HepG2 (cell line): ENCODE results near the gene ABCB6. TPM values are rescaled to one million over a fixed set of nuclear protein-coding genes. Genes with fewer than 3 reads are reported as not detected.
A peak's percentile ranks its signal among the peaks of the same experiment; 100 is the strongest.

Experiments
- ATAC-seq: fragments of 200-7000 bp; cut with Tn5 transposase; 3 replicates; pipeline ENCODE4 v1.9.1; 2020; ENCODE audit warnings: mild to moderate bottlenecking, moderate library complexity
- BruUV-seq: library from RNA; stranded (reverse); fragments of 400-500 nt; replicated peaks from 2 replicates; lab custom pipeline; 2021; lab: Mats Ljungman, UMichigan
- CTCF ChIA-PET: fragments of 300-600 bp; formaldehyde crosslinking; extraction: SDS; loops from one replicate; lab custom pipeline; 2021; ENCODE audit warnings: low total read pairs, inconsistent platforms, low intra/inter-chr PET ratio; lab: Yijun Ruan, JAX
- POLR2A ChIA-PET: fragments of 350-600 bp; sonication (Branson Sonifier 250); formaldehyde crosslinking; loops from one replicate; lab custom pipeline; 2020; ENCODE audit warnings: antibody characterized with exemption, inconsistent platforms; lab: Yijun Ruan, JAX
- DNase-seq: peaks from one replicate; pipeline ENCODE4 v3.0.0-alpha.2; 2015; ENCODE audit warnings: low spot score
- FAIRE-seq: peaks from 3 replicates; lab custom pipeline; 2011; peaks lifted over from hg19 to GRCh38; lab: Jason Lieb, UNC
- H2AFZ ChIP-seq: one replicate; pipeline ENCODE4 v1.6.1; 2011; ENCODE audit warnings: low read length, inconsistent platforms
- H3K27ac ChIP-seq: fragments of 300-600 bp; 3 replicates; pipeline ENCODE4 v1.8.0; 2011; ENCODE audit warnings: mixed run types, mild to moderate bottlenecking, mixed read lengths, low read length, inconsistent platforms; ENCODE audit not compliant: insufficient read depth; ENCODE audit errors: extremely low read length
- H3K27me3 ChIP-seq, 2 experiments: fragments of 200-600 bp in 1 of 2; 2 replicates in 1 of 2; 3 replicates in 1 of 2; pipeline versions ENCODE4 v1.6.0 to v1.8.0; 2011; ENCODE audit warnings: low read length in 2 of 2, mild to moderate bottlenecking in 2 of 2, moderate library complexity in 2 of 2, inconsistent platforms in 1 of 2; ENCODE audit not compliant: insufficient read depth in 2 of 2, control insufficient read depth in 1 of 2
- H3K36me3 ChIP-seq, 2 experiments: fragments of 200-600 bp in 1 of 2; replicated peaks in 1 of 2; 2 replicates in 1 of 2; 3 replicates in 1 of 2; pipeline versions ENCODE4 v1.5.1 to v1.8.0; 2011; ENCODE audit warnings: low read length in 2 of 2, inconsistent platforms in 1 of 2; ENCODE audit not compliant: insufficient read depth in 2 of 2, control insufficient read depth in 1 of 2
- H3K4me1 ChIP-seq: 2 replicates; pipeline ENCODE4 v1.5.1; 2012; ENCODE audit warnings: low read length, inconsistent platforms; ENCODE audit not compliant: insufficient read depth
- H3K4me2 ChIP-seq: 2 replicates; pipeline ENCODE4 v1.6.0; 2011; ENCODE audit warnings: low read depth, low read length, inconsistent platforms
- H3K4me3 ChIP-seq, 3 experiments: fragments of 200-600 bp in 1 of 3; sonication (generic), shearing (Covaris generic) in 1 of 3; replicated peaks in 1 of 3; 2 replicates each; pipeline ENCODE4 v1.5.1; 2011 to 2016; ENCODE audit warnings: low read length in 3 of 3, inconsistent platforms in 2 of 3, low read depth in 2 of 3, mild to moderate bottlenecking in 2 of 3, control low read depth in 1 of 3, mixed read lengths in 1 of 3; ENCODE audit not compliant: insufficient read depth in 1 of 3
- H3K79me2 ChIP-seq: one replicate; pipeline ENCODE4 v1.6.1; 2011; ENCODE audit warnings: low read length, inconsistent platforms; ENCODE audit not compliant: insufficient read depth
- H3K9ac ChIP-seq: 2 replicates; pipeline ENCODE4 v1.6.0; 2011; ENCODE audit warnings: mild to moderate bottlenecking, low read depth, low read length, inconsistent platforms; ENCODE audit not compliant: insufficient read depth
- H3K9me3 ChIP-seq: 2 replicates; pipeline ENCODE4 v1.5.1; 2012; ENCODE audit warnings: mild to moderate bottlenecking, low read length
- H4K20me1 ChIP-seq: 2 replicates; pipeline ENCODE4 v1.6.0; 2011; ENCODE audit warnings: inconsistent platforms, mild to moderate bottlenecking, low read length, moderate library complexity; ENCODE audit not compliant: insufficient read depth
- ATRX ChIP-seq: sonication (generic); formaldehyde crosslinking; IDR thresholded peaks from 2 replicates; pipeline ENCODE4 v1.4.0; 2020; ENCODE audit warnings: missing genetic modification reagents, borderline replicate concordance
- ZBTB2 ChIP-seq: sonication (generic); formaldehyde crosslinking; IDR thresholded peaks from 2 replicates; pipeline ENCODE4 v1.8.0; 2022; ENCODE audit warnings: low read depth, missing genetic modification reagents
- ZNF34 ChIP-seq: sonication (generic); formaldehyde crosslinking; IDR thresholded peaks from 2 replicates; pipeline ENCODE4 v1.4.0; 2020; ENCODE audit warnings: mild to moderate bottlenecking, missing genetic modification reagents, borderline replicate concordance
- ZNF468 ChIP-seq: sonication (generic); formaldehyde crosslinking; IDR thresholded peaks from 2 replicates; pipeline ENCODE4 v1.8.0; 2022; ENCODE audit warnings: mild to moderate bottlenecking, moderate library complexity, missing genetic modification reagents
- ZNF563 ChIP-seq: sonication (generic); formaldehyde crosslinking; IDR thresholded peaks from 2 replicates; pipeline ENCODE4 v1.8.0; 2022; ENCODE audit warnings: mild to moderate bottlenecking, moderate library complexity, missing genetic modification reagents
- WGBS: methylation state at CpG from one replicate; pipeline ENCODE4 v1.1.6; 2017; ENCODE audit warnings: low lambda C conversion rate; 5-methylcytosine and 5-hydroxymethylcytosine counted together
- in situ Hi-C: cut with HindIII; loops from 2 replicates; pipeline ENCODE4 v1.10.0; 2017; ENCODE audit warnings: low pct_unique_long_range_greater_than_20kb; ENCODE audit not compliant: extremely low pct_ligation_motif_present
- intact Hi-C: fragments of 100-400 bp; cut with micrococcal nuclease; formaldehyde crosslinking; loops from one replicate; pipeline ENCODE4 v1.10.0; 2022; ENCODE audit not compliant: unreplicated experiment
- polyA plus RNA-seq, 8 experiments: library from polyadenylated mRNA; depleted of rRNA in 3 of 8; stranded (reverse) in 7 of 8; unstranded in 1 of 8; fragments of >200 nt; fragmentation: Illumina TruSeq in 4 of 8; extraction: Trizol in 4 of 8; gene quantifications; 2 replicates each; pipeline versions ENCODE4 v1.2.1 to v1.2.3, GENCODE V29; 2011 to 2016; ENCODE audit warnings: low read depth in 4 of 8, missing spikeins in 1 of 8, mixed read lengths in 1 of 8; ENCODE audit not compliant: insufficient read depth in 1 of 8
- total RNA-seq, 5 experiments: library from RNA; depleted of rRNA; stranded (reverse); fragments of >200 nt; fragmentation: Illumina TruSeq; extraction: Trizol; gene quantifications; 2 replicates each; pipeline ENCODE4 v1.2.3, GENCODE V29; 2016; ENCODE audit warnings: low read depth in 1 of 5

Gene ABCB6
- total and polyA plus RNA-seq, 2 of the 13 experiments (the other 11 are each of a cell fraction or from before 2014, with no cell fraction given): 91.1 to 137 TPM

GRCh38 chr2:219180961-219181360 is 37.8 kb downstream of the ABCB6 start:
- Histone ChIP-seq H4K20me1 (no peaks in the 10 kb centered on the region), H3K27ac (no peak overlapping the region), H3K4me1 (peaks cover 24% of the 10 kb centered on the region), H2AFZ (no peak overlapping the region), H3K36me3 (peaks cover 30 to 48% of the 10 kb centered on the region in 2 experiments), H3K79me2 (peaks cover 19% of the 10 kb centered on the region), H3K4me3 (no peak overlapping the region), H3K9ac (no peak overlapping the region), H3K4me2 (no peak overlapping the region), H3K9me3 (no peaks in the 10 kb centered on the region), H3K27me3 (no peaks in the 10 kb centered on the region; a peak in 1 of 5 replicates)
- intact Hi-C loops: no loop called here
- no peak for FAIRE-seq
- DNase-seq: no peak
- ATAC-seq: no peak
- 98% methylated on average over 5 of the region's 5 CpGs for WGBS
- in situ Hi-C loops: no loop called here
- ChIA-PET CTCF (no interaction called here), POLR2A (interaction anchor here (1.6 to 4.8 kb wide), 5 partner anchors 9 to 28 kb away, joined by 4 to 21 read pairs (median 9); partner anchors contain the start of gene ZFAND2B)
- BruUV-seq: no TSS peak
- TF ChIP-seq ATRX: no peak

GRCh38 chr2:219179601-219180465 is 38.9 kb downstream of the ABCB6 start:
- no TSS peak for BruUV-seq
- no peak for FAIRE-seq
- Histone ChIP-seq H3K4me3 (no peak overlapping the region; a peak in 1 of 6 replicates), H3K36me3 (peaks cover 32 to 50% of the 10 kb centered on the region in 2 experiments), H3K9ac (no peak overlapping the region), H4K20me1 (no peaks in the 10 kb centered on the region), H3K27ac (no peak overlapping the region), H3K79me2 (peaks cover 26% of the 10 kb centered on the region), H3K4me1 (peaks cover 33% of the 10 kb centered on the region), H3K4me2 (peak overlapping the region; percentile 100), H2AFZ (no peak overlapping the region), H3K27me3 (no peaks in the 10 kb centered on the region; a peak in 1 of 5 replicates), H3K9me3 (no peaks in the 10 kb centered on the region)
- ChIA-PET POLR2A (interaction anchor here (1.3 to 4.8 kb wide), 3 partner anchors 19 to 29 kb away, joined by 3 to 21 read pairs (median 6); partner anchors contain the start of gene ZFAND2B), CTCF (no interaction called here)
- peak; percentile 39; the same call in 1 of the 2 replicates for TF ChIP-seq ZNF563 (CRISPR knock-in tag)
- TF ChIP-seq ZBTB2 (CRISPR knock-in tag): no peak
- TF ChIP-seq ZNF468: no peak
- no peak for TF ChIP-seq ZNF34
- intact Hi-C loops (no loop called here), in situ Hi-C loops (no loop called here)
- WGBS: 99% methylated on average over 9 of the region's 9 CpGs
- no peak for ATAC-seq
- no peak for DNase-seq
